ENCODE measurements around the gene NAIP.
"Not testable (repeated sequence)": the region's sequence is repeated elsewhere in the genome, so short reads cannot be mapped to it uniquely, and the experiment has no call there.

The NAIP gene

GRCh38 chr5:71025289-71025953, at the start of gene NAIP:
Gene NAIP, minus strand, starts transcription at chr5:71025339. Its CDS starts 12,424 bp downstream, at chr5:71012915.
- not testable (repeated sequence) for DNase-seq

- DNase-seq: not testable (repeated sequence)
Measured at GRCh38 chr5:71067262-71067928, 42.3 kb upstream of the NAIP start, which contains the start of gene GTF2H2. Gene GTF2H2, minus strand, starts transcription at chr5:71067676. Its CDS starts 4,913 bp downstream, at chr5:71062763.

DNA sequence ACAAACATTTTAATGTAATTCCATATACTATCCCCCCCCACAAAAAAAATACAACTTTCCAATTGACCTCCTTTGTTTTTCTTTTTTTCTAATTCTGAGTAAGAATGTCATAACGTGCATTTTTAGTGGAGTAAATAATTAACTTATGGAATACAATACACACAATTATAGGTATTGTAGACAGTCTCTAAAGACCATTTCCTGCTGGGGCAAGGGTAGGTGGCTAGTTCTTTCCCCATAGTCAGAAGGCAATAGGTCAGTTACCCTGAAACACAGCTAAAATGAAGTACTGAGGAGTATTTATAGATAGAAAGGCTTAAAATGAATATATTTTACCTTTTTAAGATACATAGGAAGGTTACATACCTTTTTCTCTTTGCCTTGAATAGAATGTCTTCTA, 36.2 kb upstream of the NAIP start:
- DNase-seq: not testable (repeated sequence)

- not testable (repeated sequence) for DNase-seq
Measured at GRCh38 chr5:71059426-71059825, 34.3 kb upstream of the NAIP start.

GRCh38 chr5:71044808-71045207, 19.7 kb upstream of the NAIP start:
- not testable (repeated sequence) for DNase-seq

DNA sequence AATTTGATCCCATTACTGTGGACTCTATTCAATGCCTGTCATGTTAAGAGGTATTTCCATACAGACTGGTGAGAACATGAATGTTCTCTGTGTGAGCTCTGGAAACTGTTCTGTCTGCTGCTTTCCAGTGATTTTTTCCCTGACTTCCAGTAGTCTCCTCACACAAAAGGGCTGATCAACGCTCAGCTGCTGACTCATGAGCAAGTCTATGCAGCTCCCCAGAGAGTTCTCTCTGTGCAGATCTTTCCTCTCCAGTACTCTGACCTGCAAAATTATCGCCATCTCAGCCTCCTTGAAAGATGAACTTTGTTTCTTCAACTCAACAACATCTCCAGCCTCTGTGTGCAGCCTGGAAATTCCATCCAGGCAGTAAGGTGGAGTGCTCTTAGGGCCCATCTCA, 19.0 kb upstream of the NAIP start:
- DNase-seq: not testable (repeated sequence)

GRCh38 chr5:71031046-71031776, 6.1 kb upstream of the NAIP start:
- DNase-seq: not testable (repeated sequence)

GRCh38 chr5:71020643-71021042, 4.5 kb downstream of the NAIP start:
- DNase-seq: not testable (repeated sequence)

DNA sequence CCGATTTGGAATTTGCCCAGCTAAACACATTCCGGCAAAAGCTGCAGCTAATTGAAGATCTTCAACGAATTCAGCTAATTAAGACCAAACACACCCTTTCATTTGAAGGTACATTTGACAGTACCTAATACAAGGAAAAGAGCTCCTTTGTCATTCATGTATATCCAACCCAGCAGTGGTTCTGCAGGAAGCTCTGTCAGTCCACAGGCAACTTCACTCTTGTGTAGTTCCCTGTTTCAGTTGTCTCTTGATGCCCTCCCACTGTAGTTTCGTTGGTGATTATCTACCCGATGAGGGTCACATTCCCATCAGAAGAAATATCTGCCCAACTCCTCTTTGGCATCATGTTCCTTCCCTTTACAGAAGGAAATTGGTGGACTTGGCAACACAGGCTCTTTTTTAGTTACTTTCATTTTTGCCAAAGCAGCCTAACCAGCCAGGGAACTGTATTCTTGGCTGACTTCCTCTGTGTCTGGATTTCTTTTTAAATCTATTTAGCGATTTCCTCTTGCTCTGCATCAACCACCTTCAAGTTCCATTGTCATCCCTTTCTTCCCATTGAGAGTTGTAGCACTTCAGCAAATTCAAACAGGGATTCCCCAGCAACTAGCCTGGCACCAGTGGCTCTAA, 6.6 kb downstream of the NAIP start:
- DNase-seq: not testable (repeated sequence)

- no peak for DNase-seq
Measured at GRCh38 chr5:71014176-71014575, 11.0 kb downstream of the NAIP start.

GRCh38 chr5:71013575-71013974, 11.6 kb downstream of the NAIP start:
- DNase-seq: no peak

- no peak for DNase-seq
Measured at GRCh38 chr5:71011194-71011792, 13.8 kb downstream of the NAIP start.

GRCh38 chr5:71006983-71007382, 18.2 kb downstream of the NAIP start:
- DNase-seq: not testable (repeated sequence)

DNA sequence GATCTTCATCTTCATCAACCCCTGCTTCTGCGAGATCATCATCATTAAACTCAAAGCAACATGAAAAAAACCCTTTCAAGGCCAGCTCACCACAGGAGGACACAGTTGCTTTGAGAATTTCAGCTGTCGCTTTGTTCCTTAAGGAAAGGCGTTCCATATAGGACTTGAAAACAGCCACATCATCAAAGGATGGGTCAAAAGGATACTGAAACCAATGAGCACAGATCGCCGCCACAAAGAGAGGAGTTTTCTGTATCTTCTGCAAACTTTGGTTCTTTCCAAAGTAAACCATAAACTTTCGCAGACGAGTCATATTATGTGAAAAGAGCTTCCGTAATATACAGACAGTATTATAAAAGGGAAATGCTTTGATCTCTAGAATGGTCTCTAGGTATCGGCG, 40.3 kb downstream of the NAIP start:
- not testable (repeated sequence) for DNase-seq

DNA sequence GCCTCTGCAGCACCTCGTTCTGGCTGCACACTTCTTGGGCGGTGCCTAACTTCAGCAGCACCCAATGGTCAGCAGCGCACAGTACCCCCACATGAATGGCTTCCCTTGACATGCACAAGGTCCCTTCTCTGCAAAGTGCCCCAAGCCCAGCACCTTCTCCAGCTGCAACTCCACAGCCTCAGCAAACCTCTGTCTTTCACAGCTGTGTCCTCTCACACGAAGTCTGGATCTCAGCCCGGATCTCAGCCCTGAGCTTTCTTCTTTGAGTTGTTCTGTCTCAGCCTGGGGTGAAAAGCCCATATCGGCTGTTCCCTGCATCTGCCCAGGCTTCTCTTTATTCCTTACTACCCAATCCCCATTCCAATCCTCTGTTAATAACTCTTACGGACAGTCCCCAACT, 57.9 kb downstream of the NAIP start:
- DNase-seq: not testable (repeated sequence)

DNA sequence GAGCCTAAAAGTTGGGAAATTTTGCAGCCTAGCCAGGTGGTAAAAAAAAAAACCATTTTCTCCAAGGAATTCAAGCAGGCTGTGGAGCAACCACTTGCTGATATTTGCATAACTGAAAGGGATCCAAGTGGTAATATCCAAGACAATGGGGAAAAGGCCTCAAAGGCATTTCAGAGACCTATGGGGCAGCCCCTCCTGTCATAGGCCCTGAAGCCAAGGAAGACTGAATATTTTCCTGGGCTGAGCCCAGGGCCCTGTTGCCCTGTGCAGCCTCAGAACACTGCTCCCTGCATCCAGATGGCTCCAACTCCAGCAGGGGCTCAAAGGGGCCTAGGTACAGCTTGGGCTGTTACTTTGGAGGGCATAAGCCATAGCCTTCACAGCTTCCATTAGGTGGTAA, 60.6 kb downstream of the NAIP start:
- not testable (repeated sequence) for DNase-seq

DNA sequence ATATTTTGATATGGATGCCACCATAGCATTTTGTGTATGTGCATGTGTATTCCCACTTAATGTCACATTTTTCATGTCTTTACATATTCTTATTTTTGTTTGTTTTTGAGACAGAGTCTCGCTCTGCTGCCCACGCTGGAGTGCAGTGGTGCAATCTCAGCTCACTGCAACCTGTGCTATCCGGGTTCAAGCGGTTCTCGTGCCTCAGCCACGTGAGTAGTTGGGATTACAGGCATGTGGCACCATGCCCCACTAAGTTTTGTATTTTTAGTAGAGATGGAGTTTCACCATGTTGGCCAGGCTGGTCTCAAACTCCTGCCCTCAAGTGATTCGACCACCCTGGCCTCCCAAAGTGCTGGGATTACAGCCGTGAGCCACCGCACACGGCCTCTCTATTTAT, 72.1 kb downstream of the NAIP start:
- DNase-seq: not testable (repeated sequence)

DNA sequence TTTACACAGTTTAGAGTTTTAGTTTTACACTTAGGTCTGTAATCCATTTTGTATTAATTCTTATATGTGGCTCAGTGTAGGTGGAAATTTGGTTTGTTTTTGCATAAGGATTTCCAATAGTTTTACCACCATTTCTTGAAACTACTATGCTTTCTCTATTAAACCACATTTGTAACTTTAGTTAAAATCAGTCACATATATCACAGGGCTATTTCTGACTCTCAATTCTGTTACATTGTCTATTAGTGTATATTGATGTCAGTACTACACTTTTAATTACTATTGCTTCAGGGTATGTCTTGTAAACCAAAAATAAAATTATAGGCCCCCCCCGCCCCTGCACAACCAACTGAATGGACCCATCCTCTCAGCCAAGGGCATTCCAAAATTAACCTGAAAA, 92.6 kb downstream of the NAIP start:
- DNase-seq: not testable (repeated sequence)

DNA sequence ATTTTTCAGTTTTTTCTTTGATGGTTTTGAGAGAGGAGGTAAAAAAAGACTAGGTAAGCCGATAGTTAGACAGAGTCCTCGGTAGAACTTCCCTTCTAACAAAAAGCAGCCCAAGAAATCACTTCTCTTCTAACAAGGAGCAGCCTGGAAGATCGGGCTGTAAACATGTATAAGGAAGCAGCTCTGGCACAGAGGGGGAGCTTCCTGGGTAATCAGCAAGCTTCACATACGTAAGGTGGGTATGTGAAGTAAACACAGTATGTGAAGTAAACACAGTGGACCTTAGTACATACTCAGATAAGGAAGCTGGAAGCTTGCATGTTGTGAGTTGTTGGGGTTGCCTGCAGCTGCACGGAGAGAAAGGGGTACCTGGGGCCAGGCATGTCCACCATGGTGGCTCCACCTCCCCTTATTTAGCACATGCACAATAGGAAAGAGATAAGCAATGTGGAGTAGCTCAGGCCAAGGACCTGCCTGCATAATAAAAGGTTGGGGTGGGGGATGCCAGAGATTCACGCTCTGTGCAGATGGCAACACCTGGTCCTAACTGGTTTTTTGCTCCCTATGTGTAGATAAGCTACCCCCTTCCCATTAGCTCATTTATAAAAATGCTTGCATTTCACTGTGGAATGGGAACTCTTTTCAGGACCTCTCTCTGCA, 93.3 kb downstream of the NAIP start:
- DNase-seq: not testable (repeated sequence)

- not testable (repeated sequence) for DNase-seq
Measured at GRCh38 chr5:70925211-70925562, 100.0 kb downstream of the NAIP start.
